SU-DHL-6 (cell line): Measurements from ENCODE around the gene KPNA3.
A peak's percentile ranks its signal among the peaks of the same experiment; 100 is the strongest.
"Not testable (repeated sequence)": the region's sequence is repeated elsewhere in the genome, so short reads cannot be mapped to it uniquely, and the experiment has no call there.

Experiments used
- H2AFZ ChIP-seq: fragments of 200-600 bp; sonication (generic); 2 replicates; pipeline ENCODE4 v1.6.1; 2014; ENCODE audit warnings: low read depth, mild to moderate bottlenecking, moderate library complexity, mixed read lengths, antibody characterized with exemption, low read length; ENCODE audit not compliant: severe bottlenecking
- H3F3A ChIP-seq: fragments of 200-600 bp; shearing (Covaris generic); 2 replicates; pipeline ENCODE4 v1.6.0; 2016; ENCODE audit warnings: antibody characterized with exemption, mild to moderate bottlenecking; ENCODE audit not compliant: insufficient read depth
- H3K27ac ChIP-seq: fragments of 200-600 bp; sonication (generic); 2 replicates; pipeline ENCODE4 v1.5.1; 2016; ENCODE audit warnings: low read depth, mild to moderate bottlenecking, low read length, moderate library complexity, mixed read lengths
- H3K27me3 ChIP-seq: fragments of 200-600 bp; sonication (generic), shearing (Covaris generic); 2 replicates; pipeline ENCODE4 v1.6.0; 2014; ENCODE audit warnings: mild to moderate bottlenecking, low read length
- H3K36me3 ChIP-seq: fragments of 200-600 bp; sonication (generic); 2 replicates; pipeline ENCODE4 v1.6.1; 2014; ENCODE audit warnings: mild to moderate bottlenecking, low read length, mixed read lengths
- H3K4me2 ChIP-seq: fragments of 300-600, 200-600 bp; shearing (Covaris generic), sonication (generic); 2 replicates; pipeline ENCODE4 v1.6.0; 2014; ENCODE audit warnings: low read length, low read depth, mild to moderate bottlenecking; ENCODE audit not compliant: poor library complexity, severe bottlenecking
- H3K4me3 ChIP-seq: fragments of 200-600 bp; sonication (generic); 2 replicates; pipeline ENCODE4 v1.5.1; 2014; ENCODE audit warnings: antibody characterized with exemption, low read length, mild to moderate bottlenecking, mixed read lengths; ENCODE audit not compliant: insufficient read depth, poor library complexity, severe bottlenecking
- H3K79me2 ChIP-seq: fragments of 200-600 bp; sonication (generic); 2 replicates; pipeline ENCODE4 v1.6.1; 2014; ENCODE audit warnings: mild to moderate bottlenecking, low read length, moderate library complexity; ENCODE audit not compliant: insufficient read depth
- H3K9ac ChIP-seq: fragments of 200-600 bp; sonication (generic); 2 replicates; pipeline ENCODE4 v1.7.0; 2014; ENCODE audit warnings: mild to moderate bottlenecking, low read length
- H3K9me2 ChIP-seq: fragments of 200-600 bp; sonication (generic); replicated peaks from 2 replicates; pipeline ENCODE4 v1.6.1; 2014; ENCODE audit warnings: low read length; ENCODE audit not compliant: insufficient read depth
- H3K9me3 ChIP-seq: fragments of 200-600 bp; sonication (generic); 2 replicates; pipeline ENCODE4 v1.6.1; 2014; ENCODE audit warnings: low read length, mixed read lengths; ENCODE audit not compliant: insufficient read depth
- H4K20me1 ChIP-seq: fragments of 200-600 bp; sonication (generic); 2 replicates; pipeline ENCODE4 v1.6.1; 2014; ENCODE audit warnings: low read depth, mild to moderate bottlenecking, antibody characterized with exemption, low read length, moderate library complexity, mixed read lengths
- EZH2phosphoT487 ChIP-seq: fragments of 200-600 bp; sonication (generic), shearing (Covaris generic); conservative IDR thresholded peaks from 2 replicates; pipeline ENCODE4 v1.6.1; 2018; ENCODE audit warnings: mild to moderate bottlenecking, antibody characterized with exemption, low read length, moderate library complexity, mixed read lengths
- TF ChIP-seq, protein P1 (sequence below): fragments of 200-600 bp; sonication (generic); IDR thresholded peaks from one replicate; pipeline ENCODE4 v1.5.1; 2017; ENCODE audit warnings: antibody characterized with exemption, mild to moderate bottlenecking, low read length, moderate library complexity; ENCODE audit not compliant: insufficient read depth, poor library complexity, severe bottlenecking

The KPNA3 gene

DNA sequence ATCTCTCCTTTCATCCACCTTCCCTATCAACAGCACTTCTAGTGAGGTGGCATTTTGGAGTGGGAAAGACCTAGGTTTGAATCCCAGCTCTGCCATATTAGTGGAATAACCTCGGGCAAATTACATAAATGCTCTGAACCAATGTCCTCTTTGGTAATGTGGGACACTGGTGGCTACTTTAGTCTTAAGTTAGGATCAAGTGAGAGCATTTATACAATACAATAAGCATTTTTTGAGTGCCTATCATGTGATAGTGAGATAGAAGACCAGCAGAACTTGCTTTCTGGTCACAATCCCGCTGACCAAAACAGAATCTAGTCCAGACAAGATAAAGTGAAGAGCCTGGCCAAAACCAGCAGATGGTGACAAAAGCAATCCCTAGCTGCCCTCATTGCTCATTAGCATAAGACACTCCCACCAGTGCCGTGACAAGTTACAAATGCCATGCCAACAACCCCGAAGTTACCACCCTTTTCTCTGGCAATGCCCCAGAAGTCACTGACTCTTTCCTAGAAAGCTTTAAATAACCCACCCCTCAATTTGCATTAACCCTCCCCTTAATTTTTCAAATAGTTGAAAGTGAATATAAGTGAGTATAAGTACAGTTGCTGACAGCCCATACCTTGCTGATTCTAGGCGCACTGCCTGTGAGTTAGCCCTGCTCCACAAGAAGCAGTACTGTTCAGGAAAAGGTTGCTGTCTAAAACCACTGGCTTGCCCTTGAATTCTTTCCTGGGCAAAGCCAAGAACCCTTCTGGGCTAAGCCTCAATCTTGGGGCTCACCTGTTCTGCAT lies 28.9 kb upstream of the KPNA3 start:
- Histone ChIP-seq H3K36me3 (no peaks in the 10 kb centered on the region), H3F3A (no peaks in the 10 kb centered on the region), H3K9me3 (no peaks in the 10 kb centered on the region), H3K79me2 (no peaks in the 10 kb centered on the region), H2AFZ (no peak overlapping the region), H3K4me2 (no peak overlapping the region), H3K27me3 (no peaks in the 10 kb centered on the region), H3K9me2 (no peaks in the 10 kb centered on the region), H3K9ac (no peak overlapping the region), H4K20me1 (no peaks in the 10 kb centered on the region), H3K27ac (no peak overlapping the region), H3K4me3 (no peak overlapping the region)
- TF ChIP-seq EZH2phosphoT487, result no peak
- TF ChIP-seq, protein P1, sequence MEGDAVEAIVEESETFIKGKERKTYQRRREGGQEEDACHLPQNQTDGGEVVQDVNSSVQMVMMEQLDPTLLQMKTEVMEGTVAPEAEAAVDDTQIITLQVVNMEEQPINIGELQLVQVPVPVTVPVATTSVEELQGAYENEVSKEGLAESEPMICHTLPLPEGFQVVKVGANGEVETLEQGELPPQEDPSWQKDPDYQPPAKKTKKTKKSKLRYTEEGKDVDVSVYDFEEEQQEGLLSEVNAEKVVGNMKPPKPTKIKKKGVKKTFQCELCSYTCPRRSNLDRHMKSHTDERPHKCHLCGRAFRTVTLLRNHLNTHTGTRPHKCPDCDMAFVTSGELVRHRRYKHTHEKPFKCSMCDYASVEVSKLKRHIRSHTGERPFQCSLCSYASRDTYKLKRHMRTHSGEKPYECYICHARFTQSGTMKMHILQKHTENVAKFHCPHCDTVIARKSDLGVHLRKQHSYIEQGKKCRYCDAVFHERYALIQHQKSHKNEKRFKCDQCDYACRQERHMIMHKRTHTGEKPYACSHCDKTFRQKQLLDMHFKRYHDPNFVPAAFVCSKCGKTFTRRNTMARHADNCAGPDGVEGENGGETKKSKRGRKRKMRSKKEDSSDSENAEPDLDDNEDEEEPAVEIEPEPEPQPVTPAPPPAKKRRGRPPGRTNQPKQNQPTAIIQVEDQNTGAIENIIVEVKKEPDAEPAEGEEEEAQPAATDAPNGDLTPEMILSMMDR, result peak; percentile 20

DNA sequence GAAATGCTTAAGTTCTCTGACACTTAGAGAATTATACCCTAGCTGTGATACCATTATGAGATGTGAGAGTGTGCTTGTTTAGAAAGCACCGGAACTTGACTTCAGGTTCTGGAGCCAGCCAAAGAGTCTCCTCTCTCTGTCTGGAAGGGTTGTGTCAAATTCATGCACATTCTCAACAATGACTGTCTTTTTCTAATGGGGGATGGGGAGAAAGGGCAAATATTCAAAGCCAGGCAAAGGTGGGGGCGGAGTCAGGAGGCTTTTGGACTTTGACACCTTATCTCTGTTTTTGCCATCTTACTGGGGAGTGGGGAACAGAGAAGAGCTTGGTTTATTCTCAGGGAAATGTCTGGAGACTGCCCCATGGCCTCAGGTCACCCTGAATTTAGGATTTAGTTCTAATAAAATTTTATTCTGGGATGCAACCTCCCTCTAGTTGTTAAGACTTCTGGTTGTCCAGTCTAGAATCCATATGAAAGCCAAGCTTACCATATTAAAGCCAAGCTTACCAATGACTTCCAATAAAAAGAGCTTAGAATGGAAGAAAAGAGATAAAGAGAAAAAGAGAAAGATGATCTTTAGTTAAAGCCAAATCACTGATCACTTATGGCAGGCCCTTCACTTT lies 28.2 kb upstream of the KPNA3 start:
- Histone ChIP-seq H3K36me3 (no peaks in the 10 kb centered on the region), H3F3A (no peaks in the 10 kb centered on the region), H3K27ac (no peak overlapping the region), H3K9ac (no peak overlapping the region), H3K4me3 (no peak overlapping the region), H3K9me3 (no peaks in the 10 kb centered on the region), H3K79me2 (no peaks in the 10 kb centered on the region), H2AFZ (no peak overlapping the region), H3K9me2 (no peaks in the 10 kb centered on the region), H3K27me3 (no peaks in the 10 kb centered on the region), H3K4me2 (no peak overlapping the region), H4K20me1 (no peaks in the 10 kb centered on the region)
- TF ChIP-seq, protein P1, result no peak
- TF ChIP-seq EZH2phosphoT487, result no peak

DNA sequence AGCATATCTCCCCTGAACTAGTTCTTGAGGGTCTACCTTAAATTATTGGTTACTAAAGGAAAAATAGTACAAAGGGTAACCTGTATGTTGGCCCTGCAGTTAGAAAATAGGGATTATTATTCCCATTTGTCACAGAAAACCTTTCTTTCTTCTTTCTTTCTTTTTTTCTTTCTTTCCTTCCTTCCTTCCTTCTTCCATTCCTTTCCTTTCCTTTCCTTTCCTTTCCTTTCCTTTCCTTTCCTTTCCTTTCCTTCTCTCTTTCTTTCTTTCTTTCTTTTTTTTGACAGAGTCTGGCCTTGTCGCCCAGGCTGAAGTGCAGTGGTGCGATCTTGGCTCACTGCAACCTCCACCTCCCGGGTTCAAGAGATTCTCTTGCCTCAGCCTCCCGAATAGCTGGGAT lies 23.6 kb upstream of the KPNA3 start:
- not testable (repeated sequence) for H3K79me2 ChIP-seq, H3K4me2 ChIP-seq, H3K27me3 ChIP-seq, H3K9me2 ChIP-seq, H3K4me3 ChIP-seq, H4K20me1 ChIP-seq, H2AFZ ChIP-seq, H3K36me3 ChIP-seq, H3F3A ChIP-seq, H3K27ac ChIP-seq, H3K9ac ChIP-seq, H3K9me3 ChIP-seq
